Measurements from ENCODE around the gene SLC6A1. TPM values are rescaled to one million over a fixed set of nuclear protein-coding genes. Genes with fewer than 3 reads are reported as not detected.

Gene SLC6A1
- total RNA-seq, 1 donor from 2014 or later = not detected

Other genes with a start within 250 kb of the SLC6A1 start
- gene SLC6A11, start 176.5 kb upstream of the SLC6A1 start, total RNA-seq = not detected in 2 replicates
- gene HRH1, start 161.7 kb downstream of the SLC6A1 start, total RNA-seq = 0.12 and 0.17 TPM in 2 replicates